HG02870 (cell line): ENCODE measurements around the gene LDHA.
A peak's percentile ranks its signal among the peaks of the same experiment; 100 is the strongest.

Source experiments
- ATAC-seq: cut with Tn5 transposase; IDR thresholded peaks from one replicate; pipeline ENCODE4 v1.9.1; 2021; ENCODE audit warnings: mild to moderate bottlenecking, moderate library complexity; ENCODE audit not compliant: unreplicated experiment

The LDHA gene

DNA sequence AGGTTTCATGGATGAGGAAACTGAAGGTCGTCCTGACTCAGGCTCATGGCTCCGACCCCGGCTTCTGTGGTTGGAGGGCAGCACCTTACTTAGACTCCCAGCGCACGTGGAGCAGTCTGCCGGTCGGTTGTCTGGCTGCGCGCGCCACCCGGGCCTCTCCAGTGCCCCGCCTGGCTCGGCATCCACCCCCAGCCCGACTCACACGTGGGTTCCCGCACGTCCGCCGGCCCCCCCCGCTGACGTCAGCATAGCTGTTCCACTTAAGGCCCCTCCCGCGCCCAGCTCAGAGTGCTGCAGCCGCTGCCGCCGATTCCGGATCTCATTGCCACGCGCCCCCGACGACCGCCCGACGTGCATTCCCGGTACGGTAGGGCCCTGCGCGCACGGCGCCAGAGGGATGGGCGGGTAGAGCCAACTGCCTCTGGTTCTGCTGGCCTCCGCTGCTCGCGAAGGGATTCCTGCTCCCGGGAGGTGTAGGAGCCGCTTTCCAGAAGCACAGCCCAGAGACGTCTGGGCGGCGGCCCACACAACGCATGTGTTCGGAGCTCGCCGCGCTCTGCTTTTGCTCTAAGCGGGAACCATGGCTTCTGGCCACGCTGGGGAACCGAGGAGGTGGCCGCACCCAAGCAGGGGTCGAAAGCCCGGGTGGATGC lies at the start of gene LDHA:
Gene LDHA, plus strand, starts transcription at position 289 of the 653 bp plus-strand sequence. CDS start 2,280 bp downstream, outside the sequence.
- peak; percentile 59 for ATAC-seq

DNA sequence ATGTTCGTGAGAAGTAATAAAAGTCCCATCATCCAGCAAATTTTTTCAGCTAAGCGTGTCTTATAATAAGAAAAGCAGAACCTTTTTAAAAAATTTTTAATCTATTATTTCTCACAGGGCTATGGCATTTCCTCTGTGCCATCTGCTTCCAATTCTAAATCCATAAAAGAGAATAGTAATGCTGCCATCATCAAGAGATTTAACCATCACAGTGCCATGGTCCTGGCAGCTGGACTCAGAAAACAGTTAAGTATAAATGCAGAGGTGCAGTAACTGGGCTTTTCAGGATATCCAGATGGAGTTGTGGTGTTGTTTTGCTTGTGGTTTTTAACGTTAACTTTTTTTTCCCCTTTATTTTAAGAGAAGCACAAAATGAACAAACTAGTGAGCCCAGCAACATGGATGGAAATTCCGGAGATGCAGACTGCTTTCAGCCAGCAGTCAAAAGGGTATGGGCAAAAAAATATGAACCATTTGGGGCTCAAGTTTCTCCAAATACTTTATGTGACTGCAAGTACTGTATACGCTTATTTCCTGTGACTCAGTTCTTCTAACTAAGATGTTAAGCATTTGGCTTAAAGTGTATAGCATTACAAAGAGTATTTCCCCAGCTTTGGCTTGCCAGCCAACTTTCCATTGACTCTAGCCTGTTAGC lies 46.8 kb upstream of the LDHA start:
- no peak for ATAC-seq

DNA sequence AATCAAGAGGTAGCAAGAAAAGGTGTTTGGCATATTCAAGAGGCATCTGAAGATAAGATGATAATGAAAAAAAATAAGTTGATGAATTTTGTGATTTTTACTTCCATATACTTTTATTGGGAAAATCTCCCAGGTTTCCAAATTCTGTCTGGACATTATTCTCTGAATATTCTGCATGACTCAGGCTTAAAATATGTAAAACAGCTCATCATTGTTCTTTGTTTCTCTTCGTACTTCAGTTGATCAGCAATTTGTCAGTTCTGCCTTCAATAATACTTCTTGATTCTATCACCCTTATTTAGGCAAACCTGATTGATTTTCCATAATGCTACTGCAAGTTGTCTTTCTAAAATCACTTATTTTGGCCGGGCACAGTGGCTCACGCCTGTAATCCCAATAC lies 41.8 kb upstream of the LDHA start:
- ATAC-seq, result no peak

DNA sequence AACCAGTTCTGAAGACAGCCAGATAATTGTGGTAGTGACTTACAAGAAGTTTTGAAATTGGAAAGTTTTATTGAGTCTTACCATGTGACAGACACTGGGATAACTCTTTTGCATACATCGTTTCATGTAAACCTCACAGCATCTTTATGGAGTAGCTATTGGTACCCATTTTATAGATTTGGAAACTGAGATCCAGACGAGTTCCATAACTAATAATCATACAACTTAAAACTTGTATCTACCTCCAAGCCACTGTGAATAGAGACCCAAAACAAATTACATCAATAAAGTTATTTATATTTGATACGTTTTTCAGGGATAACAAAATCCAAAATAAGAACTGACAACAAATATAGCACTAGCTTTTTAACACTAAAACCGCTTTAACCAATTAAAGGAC lies 35.7 kb upstream of the LDHA start:
- ATAC-seq, result no peak

DNA sequence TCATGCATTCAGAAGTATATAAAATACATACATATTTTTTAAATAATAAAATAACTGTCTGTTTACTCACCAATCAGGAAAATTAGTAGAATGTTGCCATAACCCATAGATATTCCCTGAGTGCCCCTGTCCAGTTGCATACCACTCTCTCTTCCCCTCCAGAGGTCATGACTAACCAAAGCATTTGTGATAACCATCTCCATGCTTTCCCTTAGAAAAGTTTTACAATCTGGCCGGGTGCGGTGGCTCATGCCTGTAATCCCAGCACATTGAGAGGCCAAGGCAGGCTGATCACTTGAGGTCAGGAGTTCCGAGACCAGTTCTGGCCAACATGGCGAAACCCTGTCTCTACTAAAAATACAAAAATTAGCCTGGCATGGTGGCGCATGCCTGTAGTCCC lies 33.2 kb upstream of the LDHA start:
- ATAC-seq, result no peak

DNA sequence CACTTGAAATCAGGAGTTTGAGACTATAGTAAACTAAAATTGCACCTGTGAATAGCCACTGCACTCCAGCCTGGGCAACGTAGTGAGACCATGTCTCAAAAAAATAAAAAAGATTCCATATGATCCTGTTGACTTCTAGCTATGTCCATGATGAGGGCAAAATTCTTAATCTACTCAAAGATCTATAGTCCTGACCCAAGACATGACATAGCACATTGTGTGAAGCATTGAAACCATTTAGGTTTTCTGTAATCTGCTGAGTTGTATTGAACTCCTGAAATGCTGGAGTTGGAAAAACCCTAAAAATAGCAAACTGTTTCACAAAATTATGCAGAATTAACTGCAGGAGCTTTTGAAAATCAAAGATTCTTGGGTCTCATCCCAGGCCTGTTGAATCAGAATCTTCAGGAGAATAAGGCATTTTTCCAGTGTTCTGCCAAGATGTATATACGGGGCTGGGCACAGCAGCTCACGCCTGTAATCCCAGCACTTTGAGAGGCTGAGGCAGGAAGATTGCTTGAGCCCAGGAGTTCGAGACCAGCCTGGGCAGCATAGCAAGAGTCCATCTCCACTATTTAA lies 29.8 kb upstream of the LDHA start:
- no peak for ATAC-seq

DNA sequence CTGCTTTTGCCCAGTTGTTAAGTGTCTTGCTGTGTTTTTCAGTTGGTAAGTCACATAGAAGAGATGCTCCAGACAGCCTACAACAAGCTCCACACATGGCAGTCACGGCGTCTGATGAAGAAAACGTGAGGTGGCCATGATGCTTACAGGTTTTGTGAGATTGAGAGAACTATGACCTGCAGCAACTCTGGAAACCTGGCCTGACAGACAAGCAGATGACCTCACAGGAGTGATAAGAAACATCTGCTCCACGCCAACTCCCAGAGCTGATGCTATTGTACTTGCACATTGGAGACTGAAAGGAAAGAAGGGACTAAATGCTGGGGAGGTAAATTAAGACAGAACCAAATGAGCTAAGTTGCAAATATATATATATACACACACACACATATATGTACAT lies 28.6 kb upstream of the LDHA start:
- ATAC-seq, result no peak

DNA sequence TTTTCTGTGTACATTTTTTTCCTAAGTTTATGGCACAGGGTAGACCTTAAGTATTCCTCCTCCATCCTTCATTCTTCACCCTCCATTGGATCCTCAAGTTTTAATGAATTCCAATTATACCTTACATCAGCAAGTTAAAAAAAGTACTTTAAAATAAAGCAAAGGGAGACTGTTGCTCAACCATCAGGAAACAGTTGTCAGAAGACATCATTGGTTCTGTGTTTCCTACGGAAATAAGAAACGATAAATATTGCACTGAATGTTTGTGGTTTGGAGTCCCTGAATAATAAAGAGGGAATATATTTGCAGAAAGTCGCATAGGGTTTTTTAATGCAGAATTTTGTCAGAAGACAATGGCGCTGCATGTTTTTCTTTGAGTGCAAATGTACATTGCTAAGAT lies 28.1 kb upstream of the LDHA start:
- ATAC-seq, result no peak

DNA sequence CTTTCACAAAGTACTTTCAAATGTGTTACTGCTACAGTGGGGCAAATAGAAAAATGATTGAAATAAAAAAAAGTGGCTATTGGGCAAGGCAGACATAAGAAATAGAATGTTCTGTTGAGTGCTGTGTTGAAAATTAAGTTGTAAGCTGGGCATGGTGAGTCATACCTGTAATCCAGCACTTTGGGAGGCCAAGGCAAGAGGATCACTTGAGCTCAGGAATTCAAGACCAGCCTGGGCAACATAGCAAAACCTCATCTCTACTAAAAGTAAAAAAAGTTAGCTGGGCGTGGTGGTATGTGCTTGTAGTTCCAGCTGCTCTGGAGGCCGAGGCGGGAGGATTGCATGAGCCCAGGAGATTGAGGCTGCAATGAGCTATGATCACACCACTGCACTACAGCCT lies 26.9 kb upstream of the LDHA start:
- no peak for ATAC-seq

DNA sequence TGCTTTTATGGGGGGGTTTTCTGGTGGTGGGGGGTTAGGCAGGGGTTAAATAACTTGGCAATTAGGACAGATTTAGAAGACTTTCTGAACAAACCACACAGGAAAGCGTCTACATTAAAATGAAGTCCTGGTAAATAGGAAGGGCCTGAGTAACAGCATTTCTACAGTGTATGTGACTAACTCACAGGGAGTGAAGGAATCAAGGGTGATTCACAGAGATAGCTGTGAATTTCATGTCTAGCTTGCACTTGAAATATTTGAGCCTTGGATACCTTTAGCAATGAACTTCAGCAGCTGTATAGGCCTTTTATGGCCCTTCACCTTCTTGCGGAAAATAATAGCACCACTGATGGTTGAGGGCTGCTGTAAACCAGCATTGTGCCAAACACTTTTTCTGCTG lies 26.1 kb upstream of the LDHA start:
- no peak for ATAC-seq

DNA sequence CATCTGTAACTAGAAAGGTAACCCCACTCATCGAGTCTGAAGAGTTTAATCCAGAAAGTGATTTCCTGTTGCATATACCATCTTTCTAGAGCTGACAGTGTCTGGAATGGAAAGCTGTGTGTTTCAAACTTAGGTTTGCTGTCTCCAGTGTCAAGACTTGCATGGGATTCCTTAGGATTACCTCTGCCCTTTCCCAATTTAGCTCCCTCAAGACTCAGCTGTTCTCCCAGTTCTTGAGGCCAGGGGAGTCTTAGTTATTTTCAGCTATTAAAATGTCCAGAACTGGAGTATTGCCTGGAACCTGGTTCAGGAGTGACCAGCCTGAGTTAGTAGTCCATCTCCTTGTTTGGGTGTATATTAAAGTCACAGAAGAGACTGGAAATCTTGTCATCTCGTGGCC lies 25.0 kb upstream of the LDHA start:
- ATAC-seq, result no peak

DNA sequence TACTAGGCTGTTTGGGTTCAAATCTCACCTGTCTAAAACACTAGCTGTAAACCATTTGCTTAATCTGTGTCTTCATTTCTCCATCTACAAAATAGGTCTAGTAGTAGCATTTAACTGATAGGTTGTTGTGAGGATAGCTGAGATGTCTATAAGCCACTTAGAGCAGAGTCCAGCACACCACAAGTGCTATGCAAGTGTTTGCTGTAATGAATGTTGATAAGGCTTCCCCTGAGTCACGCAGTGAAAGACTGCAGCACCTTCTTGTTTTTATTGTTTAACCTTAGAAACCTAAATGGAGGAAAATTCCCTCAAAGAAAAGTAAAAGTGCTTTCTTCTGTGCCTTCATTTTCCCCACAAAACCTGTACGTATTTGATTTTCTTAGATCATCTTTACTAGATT lies 23.1 kb upstream of the LDHA start:
- no peak for ATAC-seq

DNA sequence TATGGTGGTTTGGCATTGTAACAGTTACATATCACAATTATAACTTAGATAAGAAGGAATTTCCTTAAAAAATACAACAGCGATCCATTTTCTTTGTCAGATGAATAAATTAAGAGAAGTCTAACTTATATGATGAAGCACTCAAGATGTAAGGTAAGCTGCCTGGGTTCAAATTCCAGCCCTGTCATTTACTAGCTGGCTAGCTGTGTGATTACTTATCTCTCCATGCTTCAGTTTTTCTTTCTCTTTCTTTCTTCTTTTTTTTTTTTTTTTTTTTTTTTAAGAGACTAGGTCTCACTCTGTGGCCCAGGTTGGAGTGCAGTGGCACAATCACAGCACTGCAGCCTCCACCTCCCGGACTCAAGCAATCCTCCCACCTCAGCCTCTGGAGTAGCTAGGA lies 22.2 kb upstream of the LDHA start:
- no peak for ATAC-seq

DNA sequence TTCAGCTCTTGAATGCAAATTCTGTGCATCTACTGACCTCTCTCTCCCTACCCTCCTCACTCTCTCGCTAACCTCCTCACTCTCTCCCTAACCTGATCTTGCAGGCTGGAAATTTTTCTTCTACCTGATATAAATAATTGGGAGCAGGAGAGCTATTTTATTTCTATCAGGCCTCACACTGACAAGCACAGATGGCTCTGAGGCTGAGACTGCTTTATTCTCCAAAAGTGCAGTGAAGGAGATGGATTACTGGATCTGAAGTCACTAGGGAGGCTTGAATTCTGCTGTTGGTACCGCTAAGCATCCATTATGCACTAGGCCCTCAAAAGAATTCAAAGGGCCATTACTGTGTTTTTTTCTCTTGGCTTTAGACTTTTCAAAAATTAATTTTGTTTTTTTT lies 19.4 kb upstream of the LDHA start:
- ATAC-seq, result no peak

DNA sequence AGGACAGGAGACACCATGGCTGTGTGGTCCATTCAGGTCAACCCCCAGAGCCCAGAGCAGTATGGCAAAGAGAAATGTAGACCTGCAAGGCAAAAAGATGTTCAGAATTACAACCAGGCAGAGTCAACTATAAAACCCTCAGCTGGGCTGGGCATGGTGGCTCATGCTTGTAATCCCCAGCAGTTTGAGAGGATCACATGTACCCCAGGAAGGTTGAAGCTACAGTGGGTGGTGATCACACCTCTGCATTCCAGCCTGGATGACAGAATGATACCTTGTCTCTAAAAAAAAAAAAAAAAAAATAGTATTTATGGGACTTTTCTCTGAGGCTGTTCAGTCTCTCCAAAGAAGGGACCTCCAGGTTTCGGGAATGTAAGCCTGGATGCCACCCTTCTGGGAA lies 18.4 kb upstream of the LDHA start:
- no peak for ATAC-seq

DNA sequence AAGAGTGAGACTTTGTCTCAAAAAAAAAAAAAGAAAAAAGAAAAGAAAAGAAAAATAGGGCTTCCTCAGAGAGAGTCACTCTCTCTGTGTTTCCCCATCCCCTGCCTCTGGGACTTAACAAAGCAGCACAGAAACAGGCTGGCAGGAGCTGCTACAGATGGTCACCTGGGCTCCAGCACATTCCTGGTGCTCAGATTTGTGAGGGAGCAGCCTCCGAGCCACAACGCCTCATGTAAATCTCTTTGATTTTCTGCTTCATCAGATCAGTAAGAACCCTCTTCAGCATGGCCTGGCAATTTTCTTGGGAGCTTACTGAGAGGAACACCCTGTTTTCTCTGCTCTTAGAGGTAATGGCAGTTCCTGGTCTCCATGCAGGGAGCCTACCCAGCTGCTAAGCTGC lies 15.2 kb upstream of the LDHA start:
- ATAC-seq, result no peak

DNA sequence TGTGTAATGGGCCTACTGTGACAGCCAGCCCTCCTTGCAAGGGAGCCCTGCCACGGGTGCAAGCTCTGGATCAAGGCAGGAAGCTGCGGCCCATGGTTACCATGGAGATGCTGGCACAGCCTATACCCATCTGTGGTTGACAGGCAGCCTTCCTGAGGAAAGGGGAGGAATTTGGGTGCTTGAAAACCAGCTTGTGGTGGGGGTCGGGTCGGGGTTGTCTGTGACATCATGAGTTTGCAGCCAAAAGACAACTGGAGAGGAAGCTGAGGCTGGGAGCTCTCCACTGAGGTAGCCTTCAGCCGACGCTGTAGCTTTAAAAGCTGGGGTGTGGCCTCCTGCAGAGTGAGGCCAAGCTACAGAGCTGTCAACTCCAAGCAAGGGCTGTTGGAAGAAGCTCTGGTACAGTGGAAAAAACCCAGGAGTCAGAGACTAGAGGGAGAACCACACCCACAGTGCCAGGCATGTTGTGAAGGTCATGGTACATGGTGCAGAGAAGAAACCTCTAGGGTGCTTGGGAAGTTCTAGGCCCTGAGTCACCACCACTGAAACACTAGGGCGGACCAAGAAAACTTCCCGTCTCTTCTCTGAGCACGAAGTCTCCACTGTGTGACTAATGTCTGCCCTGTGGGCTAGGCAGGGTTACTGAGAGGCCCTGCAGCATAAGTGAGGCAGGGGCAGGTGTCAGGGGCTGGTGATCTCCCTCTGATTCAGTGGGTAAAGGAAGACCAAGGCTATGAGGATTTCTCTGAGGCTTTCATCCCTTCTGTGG lies 10.8 kb upstream of the LDHA start:
- peak; percentile 92 for ATAC-seq

DNA sequence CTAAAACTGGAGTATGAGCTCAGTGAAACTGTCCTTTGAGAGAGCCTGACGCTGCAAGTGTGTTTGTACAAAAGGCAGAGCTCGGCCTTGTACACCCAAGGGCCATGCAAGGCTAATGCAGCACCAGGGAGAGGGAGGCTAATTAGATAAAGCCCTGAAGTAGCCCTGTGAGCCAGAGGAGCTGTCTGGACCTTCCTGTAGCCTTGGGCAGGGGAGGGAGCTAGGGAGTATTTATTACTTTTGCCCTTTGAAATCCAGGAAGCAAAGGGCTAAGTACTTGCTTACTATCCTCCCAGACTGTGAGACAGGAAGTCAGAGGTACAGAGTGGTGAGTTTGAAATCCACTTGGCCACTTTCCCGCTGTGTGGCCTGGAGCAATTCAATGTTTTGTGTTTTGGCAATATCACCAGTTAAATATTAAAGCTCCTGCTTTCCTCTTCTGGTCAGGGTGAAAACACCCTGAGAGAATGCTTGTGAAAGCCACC lies 10.2 kb upstream of the LDHA start:
- peak; percentile 23 for ATAC-seq

DNA sequence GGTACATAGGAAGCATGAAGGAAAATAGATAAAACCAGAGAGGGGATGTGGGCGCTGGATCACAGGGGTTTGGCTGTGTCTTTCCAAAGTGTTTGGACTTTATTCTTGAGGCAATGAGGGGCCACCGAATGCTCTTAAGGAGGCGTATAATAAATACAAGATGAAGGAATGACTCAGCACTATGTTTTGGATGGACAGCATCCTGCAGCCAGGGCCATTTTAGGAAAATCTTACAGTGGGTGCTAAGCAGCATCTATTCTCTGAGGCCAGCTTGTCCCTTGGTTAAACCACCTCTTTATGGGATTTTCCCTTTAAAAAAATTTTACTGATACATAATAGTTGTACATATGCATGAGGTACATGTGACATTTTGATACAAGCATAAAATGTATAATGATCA lies 4.3 kb upstream of the LDHA start:
- ATAC-seq, result no peak

DNA sequence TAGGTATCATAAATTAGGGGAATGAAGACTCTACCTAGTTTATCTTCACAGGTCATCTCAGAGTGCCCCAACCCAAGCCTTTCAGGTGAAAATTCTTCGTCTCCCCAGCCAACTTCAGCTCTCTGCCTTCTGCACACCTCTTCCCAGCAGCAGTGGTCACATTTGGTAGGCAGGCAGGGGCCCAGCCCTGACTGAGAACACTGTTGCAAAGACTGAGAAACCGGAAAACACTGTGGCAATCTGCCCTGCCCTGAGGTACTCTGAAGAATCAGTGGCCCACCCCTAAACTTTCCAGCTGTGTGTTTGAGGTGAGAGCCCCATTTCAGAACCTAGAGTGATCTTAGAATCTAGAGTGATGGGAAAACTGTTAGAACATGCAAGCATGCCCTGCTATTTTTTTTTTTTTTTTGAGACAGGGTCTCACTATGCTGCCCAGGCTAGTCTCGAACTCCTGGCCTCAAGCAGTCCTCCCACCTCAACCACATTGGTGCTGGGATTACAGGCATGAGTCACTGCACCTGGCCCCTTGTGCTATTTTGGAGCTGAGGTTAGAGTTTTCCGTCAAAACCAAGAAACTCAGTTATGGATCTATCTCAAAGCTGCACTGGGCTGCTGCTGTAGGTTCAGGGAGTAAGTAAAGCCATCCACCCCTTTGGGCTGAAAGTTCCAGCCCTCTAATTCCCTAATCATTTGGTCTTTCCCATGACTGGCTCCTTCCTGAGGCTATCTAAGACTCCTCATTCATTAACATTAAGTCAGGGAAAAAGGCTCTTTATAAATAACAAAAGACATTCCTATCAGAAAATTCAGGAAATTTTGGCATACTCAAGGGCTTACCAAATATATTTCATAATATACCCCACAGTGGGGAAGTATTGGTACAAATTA lies 1.7 kb upstream of the LDHA start:
- no peak for ATAC-seq
